Liver (tissue), 9 donors: ENCODE results near the gene POU2AF3. TPM values are rescaled to one million over a fixed set of nuclear protein-coding genes. Genes with fewer than 3 reads are reported as not detected.

Experiments used
- DNase-seq: peaks from one replicate; pipeline ENCODE4 v3.0.0-alpha.2; 2017; ENCODE audit warnings: low spot score
- H3K27ac ChIP-seq, 2 donors: one replicate each; pipeline ENCODE4 v1.7.0; 2013; ENCODE audit warnings: inconsistent platforms in 2 of 2, low read length in 2 of 2, control low read depth in 1 of 2, low read depth in 1 of 2, mild to moderate bottlenecking in 1 of 2
- H3K27me3 ChIP-seq, 4 donors: one replicate each; pipeline versions ENCODE4 v1.6.1 to v1.7.0; 2013; ENCODE audit warnings: low read length in 3 of 4, inconsistent platforms in 1 of 4, mild to moderate bottlenecking in 1 of 4, moderate library complexity in 1 of 4; ENCODE audit not compliant: control insufficient read depth in 4 of 4, insufficient read depth in 4 of 4
- H3K36me3 ChIP-seq, 4 donors: one replicate each; pipeline versions ENCODE4 v1.6.1 to v1.7.0; 2013; ENCODE audit warnings: low read length in 3 of 4, mild to moderate bottlenecking in 3 of 4, low read depth in 1 of 4, moderate library complexity in 1 of 4; ENCODE audit not compliant: control insufficient read depth in 4 of 4, insufficient read depth in 3 of 4
- H3K4me1 ChIP-seq, 4 donors: one replicate each; pipeline versions ENCODE4 v1.6.1 to v1.7.0; 2013; ENCODE audit warnings: low read length in 3 of 4, mild to moderate bottlenecking in 3 of 4, moderate library complexity in 1 of 4; ENCODE audit not compliant: control insufficient read depth in 4 of 4, insufficient read depth in 4 of 4
- H3K4me3 ChIP-seq, 3 donors: one replicate each; pipeline versions ENCODE4 v1.6.1 to v1.7.0; 2013; ENCODE audit warnings: low read length in 3 of 3, control low read depth in 1 of 3, low read depth in 1 of 3, mild to moderate bottlenecking in 1 of 3
- H3K9ac ChIP-seq, 2 donors: one replicate each; pipeline ENCODE4 v1.7.0; 2013; ENCODE audit warnings: low read length in 2 of 2, mild to moderate bottlenecking in 2 of 2, moderate library complexity in 2 of 2, control low read depth in 1 of 2, low read depth in 1 of 2
- H3K9me3 ChIP-seq, 4 donors: one replicate each; pipeline versions ENCODE4 v1.6.1 to v1.7.0; 2013; ENCODE audit warnings: low read length in 3 of 4; ENCODE audit not compliant: control insufficient read depth in 4 of 4
- ATF3 ChIP-seq: IDR thresholded peaks from 2 replicates; pipeline ENCODE4 v1.6.1; 2016; ENCODE audit warnings: antibody characterized with exemption
- EGR1 ChIP-seq, 2 donors: IDR thresholded peaks; 2 replicates each; pipeline ENCODE4 v1.6.1; 2016 to 2018; ENCODE audit warnings: antibody characterized with exemption in 2 of 2, low read depth in 2 of 2
- FOXA2 ChIP-seq: IDR thresholded peaks from 2 replicates; pipeline ENCODE4 v1.6.1; 2016; ENCODE audit warnings: antibody characterized with exemption
- GABPA ChIP-seq, 2 donors: IDR thresholded peaks in 1 of 2; conservative IDR thresholded peaks in 1 of 2; 2 replicates each; pipeline ENCODE4 v1.6.1; 2016; ENCODE audit warnings: antibody characterized with exemption in 2 of 2, mild to moderate bottlenecking in 1 of 2, moderate library complexity in 1 of 2
- HNF4A ChIP-seq, 2 donors: conservative IDR thresholded peaks; 2 replicates each; pipeline ENCODE4 v1.6.1; 2016; ENCODE audit warnings: antibody characterized with exemption in 2 of 2, mild to moderate bottlenecking in 2 of 2
- JUND ChIP-seq, 2 donors: IDR thresholded peaks; 2 replicates each; pipeline ENCODE4 v1.6.1; 2016; ENCODE audit warnings: antibody characterized with exemption in 2 of 2
- RAD21 ChIP-seq, 2 donors: IDR thresholded peaks; 2 replicates each; pipeline ENCODE4 v1.6.1; 2016; ENCODE audit warnings: antibody characterized with exemption in 2 of 2, mild to moderate bottlenecking in 2 of 2
- RXRA ChIP-seq, 2 donors: IDR thresholded peaks; 2 replicates each; pipeline ENCODE4 v1.6.1; 2017 to 2018; ENCODE audit warnings: antibody characterized with exemption in 2 of 2, mild to moderate bottlenecking in 1 of 2
- SP1 ChIP-seq: IDR thresholded peaks from 2 replicates; pipeline ENCODE4 v1.6.1; 2018; ENCODE audit warnings: antibody characterized with exemption, mild to moderate bottlenecking
- TAF1 ChIP-seq: conservative IDR thresholded peaks from 2 replicates; pipeline ENCODE4 v1.6.1; 2016; ENCODE audit warnings: antibody characterized with exemption, mild to moderate bottlenecking
- YY1 ChIP-seq: IDR thresholded peaks from 2 replicates; pipeline ENCODE4 v1.6.1; 2016; ENCODE audit warnings: antibody characterized with exemption, mild to moderate bottlenecking
- ZBTB33 ChIP-seq: IDR thresholded peaks from 2 replicates; pipeline ENCODE4 v1.6.1; 2016; ENCODE audit warnings: antibody characterized with exemption
- WGBS: extraction: QIAGEN DNeasy Blood & Tissue Kit; methylation state at CpG from one replicate; pipeline ENCODE4 v1.1.7; 2013; 5-methylcytosine and 5-hydroxymethylcytosine counted together
- polyA plus RNA-seq, 2 donors: library from polyadenylated mRNA; stranded (reverse) in 1 of 2; unstranded in 1 of 2; fragments of 200-250 nt in 1 of 2; fragments of >200 nt in 1 of 2; fragmentation: Nextera tagmentation in 1 of 2; extraction: Ambion mirVana in 1 of 2; gene quantifications; one replicate each; pipeline versions ENCODE4 v1.2.1 to v1.2.3, GENCODE V29; 2013 to 2015
- total RNA-seq, 2 donors: library from RNA; depleted of rRNA; stranded (reverse); fragments of >200 nt; gene quantifications; one replicate each; pipeline ENCODE4 v1.2.3, GENCODE V29; 2014
- TF ChIP-seq, protein P1 (sequence below): IDR thresholded peaks from 2 replicates; pipeline ENCODE4 v1.6.1; 2016; ENCODE audit warnings: antibody characterized with exemption, mild to moderate bottlenecking
- donor health status: healthy.
- donor health status: healthy.
- donor health status: healthy.
- donor health status: healthy.
- donor health status: healthy.

POU2AF3 gene
- total and polyA plus RNA-seq, 4 donors, result 0.17 to 0.68 (median 0.49) TPM

GRCh38 chr11:111355101-111355500, 56.8 kb downstream of the POU2AF3 start:
- H3K4me1 ChIP-seq, result peaks cover 2 to 18% (median 8%) of the 10 kb centered on the region in 4 donors
- H3K4me3 ChIP-seq, result no peak overlapping the region
- WGBS, result 94% methylated on average over 5 of the region's 5 CpGs
- DNase-seq, result no peak
- TF ChIP-seq SP1 (no peak), TAF1 (no peak)
- H3K36me3 ChIP-seq, result no peaks in the 10 kb centered on the region
- no peak overlapping the region for H3K9ac ChIP-seq
- H3K9me3 ChIP-seq, result no peaks in the 10 kb centered on the region
- no peak overlapping the region for H3K27ac ChIP-seq
- H3K27me3 ChIP-seq, result no peaks in the 10 kb centered on the region

- no peaks in the 10 kb centered on the region for H3K9me3 ChIP-seq
- whole genome bisulfite sequencing, result 68% methylated on average over 5 of the region's 5 CpGs
- H3K27ac ChIP-seq, result no peak overlapping the region
- no peak for TF ChIP-seq RXRA (IDR thresholded peaks at IDR 0.05)
- TF ChIP-seq YY1, result no peak
- no peak for TF ChIP-seq EGR1 (IDR thresholded peaks at IDR 0.05; ENCODE audit: low read depth in 2 of 2)
- TF ChIP-seq HNF4A (conservative IDR thresholded peaks at IDR 0.05), result no peak
- no peak for TF ChIP-seq RAD21 (IDR thresholded peaks at IDR 0.05)
- TF ChIP-seq GABPA (IDR thresholded peaks at IDR 0.05 in 1 of 2, conservative IDR thresholded peaks at IDR 0.05 in 1 of 2), result no peak
- TF ChIP-seq JUND (IDR thresholded peaks at IDR 0.05), result no peak
- TF ChIP-seq TAF1, result no peak
- TF ChIP-seq FOXA2, result no peak
- TF ChIP-seq ZBTB33, result no peak
- TF ChIP-seq ATF3, result no peak
- TF ChIP-seq SP1, result no peak
- TF ChIP-seq, protein P1, sequence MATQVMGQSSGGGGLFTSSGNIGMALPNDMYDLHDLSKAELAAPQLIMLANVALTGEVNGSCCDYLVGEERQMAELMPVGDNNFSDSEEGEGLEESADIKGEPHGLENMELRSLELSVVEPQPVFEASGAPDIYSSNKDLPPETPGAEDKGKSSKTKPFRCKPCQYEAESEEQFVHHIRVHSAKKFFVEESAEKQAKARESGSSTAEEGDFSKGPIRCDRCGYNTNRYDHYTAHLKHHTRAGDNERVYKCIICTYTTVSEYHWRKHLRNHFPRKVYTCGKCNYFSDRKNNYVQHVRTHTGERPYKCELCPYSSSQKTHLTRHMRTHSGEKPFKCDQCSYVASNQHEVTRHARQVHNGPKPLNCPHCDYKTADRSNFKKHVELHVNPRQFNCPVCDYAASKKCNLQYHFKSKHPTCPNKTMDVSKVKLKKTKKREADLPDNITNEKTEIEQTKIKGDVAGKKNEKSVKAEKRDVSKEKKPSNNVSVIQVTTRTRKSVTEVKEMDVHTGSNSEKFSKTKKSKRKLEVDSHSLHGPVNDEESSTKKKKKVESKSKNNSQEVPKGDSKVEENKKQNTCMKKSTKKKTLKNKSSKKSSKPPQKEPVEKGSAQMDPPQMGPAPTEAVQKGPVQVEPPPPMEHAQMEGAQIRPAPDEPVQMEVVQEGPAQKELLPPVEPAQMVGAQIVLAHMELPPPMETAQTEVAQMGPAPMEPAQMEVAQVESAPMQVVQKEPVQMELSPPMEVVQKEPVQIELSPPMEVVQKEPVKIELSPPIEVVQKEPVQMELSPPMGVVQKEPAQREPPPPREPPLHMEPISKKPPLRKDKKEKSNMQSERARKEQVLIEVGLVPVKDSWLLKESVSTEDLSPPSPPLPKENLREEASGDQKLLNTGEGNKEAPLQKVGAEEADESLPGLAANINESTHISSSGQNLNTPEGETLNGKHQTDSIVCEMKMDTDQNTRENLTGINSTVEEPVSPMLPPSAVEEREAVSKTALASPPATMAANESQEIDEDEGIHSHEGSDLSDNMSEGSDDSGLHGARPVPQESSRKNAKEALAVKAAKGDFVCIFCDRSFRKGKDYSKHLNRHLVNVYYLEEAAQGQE, result no peak
- H3K9ac ChIP-seq, result no peak overlapping the region
- no peak overlapping the region for H3K4me3 ChIP-seq
- H3K27me3 ChIP-seq, result no peaks in the 10 kb centered on the region
- no peak for DNase-seq
- peaks cover 4 to 24% (median 10%) of the 10 kb centered on the region in 4 donors for H3K4me1 ChIP-seq
- H3K36me3 ChIP-seq, result no peaks in the 10 kb centered on the region
These were observed 57.8 kb downstream of the POU2AF3 start for GRCh38 chr11:111355956-111356659.
